Large intestine (tissue), 3 donors: Measurements from ENCODE around the gene EFCAB8. TPM values are rescaled to one million over a fixed set of nuclear protein-coding genes. Genes with fewer than 3 reads are reported as not detected.
"Not testable (repeated sequence)": the region's sequence is repeated elsewhere in the genome, so short reads cannot be mapped to it uniquely, and the experiment has no call there.

Source experiments
- DNase-seq, 2 donors: peaks; one replicate each; pipeline versions ENCODE4 v3.0.0 to v3.0.0-alpha.2; 2013
- H3K27ac ChIP-seq: one replicate; pipeline ENCODE4 v1.5.1; 2013; ENCODE audit warnings: low read length
- H3K27me3 ChIP-seq: 2 replicates; pipeline ENCODE4 v1.6.1; 2013; ENCODE audit warnings: low read length; ENCODE audit not compliant: control insufficient read depth, insufficient read depth
- H3K36me3 ChIP-seq: 2 replicates; pipeline ENCODE4 v1.6.1; 2013; ENCODE audit warnings: low read length; ENCODE audit not compliant: control insufficient read depth, insufficient read depth
- H3K4me1 ChIP-seq: one replicate; pipeline ENCODE4 v1.6.1; 2013; ENCODE audit warnings: low read length; ENCODE audit not compliant: control insufficient read depth, insufficient read depth
- H3K4me3 ChIP-seq: one replicate; pipeline ENCODE4 v1.5.1; 2013; ENCODE audit warnings: low read length
- H3K9me3 ChIP-seq: one replicate; pipeline ENCODE4 v1.6.1; 2013; ENCODE audit warnings: mild to moderate bottlenecking, low read depth, low read length, moderate library complexity; ENCODE audit not compliant: control insufficient read depth
- WGBS: methylation state at CpG from one replicate; pipeline ENCODE4 v1.1.5; 2013; ENCODE audit warnings: low lambda C conversion rate; ENCODE audit not compliant: insufficient coverage; 5-methylcytosine and 5-hydroxymethylcytosine counted together
- polyA plus RNA-seq: library from polyadenylated mRNA; unstranded; fragments of 120-200 nt; gene quantifications from one replicate; pipeline ENCODE4 v1.2.1, GENCODE V29; 2013

EFCAB8 gene
- polyA plus RNA-seq, 1 donor: 0.25 TPM

GRCh38 chr20:32945710-32946221 lies 87.0 kb downstream of the EFCAB8 start:
- H3K4me3 ChIP-seq: no peak overlapping the region
- no peaks in the 10 kb centered on the region for H3K9me3 ChIP-seq
- WGBS: no CpG with 5 or more reads among the region's 4 CpGs
- DNase-seq: no peak
- no peaks in the 10 kb centered on the region for H3K27me3 ChIP-seq
- H3K4me1 ChIP-seq: no peaks in the 10 kb centered on the region
- H3K27ac ChIP-seq: no peak overlapping the region
- no peaks in the 10 kb centered on the region for H3K36me3 ChIP-seq

GRCh38 chr20:32946629-32947028 lies 87.9 kb downstream of the EFCAB8 start:
- Histone ChIP-seq H3K27ac (no peak overlapping the region), H3K27me3 (no peaks in the 10 kb centered on the region), H3K36me3 (no peaks in the 10 kb centered on the region), H3K4me1 (no peaks in the 10 kb centered on the region), H3K9me3 (no peaks in the 10 kb centered on the region), H3K4me3 (no peak overlapping the region)
- no peak for DNase-seq
- no CpG with 5 or more reads among the region's 1 CpG for WGBS

- not testable (repeated sequence) for H3K36me3 ChIP-seq, H3K4me1 ChIP-seq, H3K27me3 ChIP-seq, H3K9me3 ChIP-seq, H3K27ac ChIP-seq, H3K4me3 ChIP-seq, DNase-seq
- WGBS: no CpG with 5 or more reads among the region's 4 CpGs
Measured at GRCh38 chr20:32950539-32950938, 91.8 kb downstream of the EFCAB8 start.

GRCh38 chr20:32957459-32957858 lies 98.7 kb downstream of the EFCAB8 start:
- H3K27ac ChIP-seq: no peak overlapping the region
- 60% methylated on average over 1 of the region's 5 CpGs for WGBS
- no peak for DNase-seq
- H3K4me3 ChIP-seq: no peak overlapping the region
- H3K36me3 ChIP-seq: no peaks in the 10 kb centered on the region
- H3K9me3 ChIP-seq: peaks cover 6% of the 10 kb centered on the region
- no peaks in the 10 kb centered on the region for H3K4me1 ChIP-seq
- H3K27me3 ChIP-seq: no peaks in the 10 kb centered on the region

- peaks cover 6% of the 10 kb centered on the region for H3K9me3 ChIP-seq
Measured at GRCh38 chr20:32958574-32958973, 99.9 kb downstream of the EFCAB8 start.

GRCh38 chr20:32959351-32960221 lies 100.9 kb downstream of the EFCAB8 start:
- WGBS: no CpG with 5 or more reads among the region's 14 CpGs
- no peak overlapping the region for H3K27ac ChIP-seq
- DNase-seq: no peak
- H3K9me3 ChIP-seq: peaks cover 6% of the 10 kb centered on the region
- no peak overlapping the region for H3K4me3 ChIP-seq
- no peaks in the 10 kb centered on the region for H3K36me3 ChIP-seq
- H3K27me3 ChIP-seq: no peaks in the 10 kb centered on the region
- H3K4me1 ChIP-seq: no peaks in the 10 kb centered on the region

More at GRCh38 chr20:32958574-32958973, 99.9 kb downstream of the EFCAB8 start:
- Histone ChIP-seq H3K27ac (no peak overlapping the region), H3K4me1 (no peaks in the 10 kb centered on the region), H3K36me3 (no peaks in the 10 kb centered on the region), H3K27me3 (no peaks in the 10 kb centered on the region), H3K4me3 (no peak overlapping the region)
- no peak for DNase-seq

- Histone ChIP-seq H3K9me3 (peaks cover 6% of the 10 kb centered on the region), H3K4me1 (no peaks in the 10 kb centered on the region), H3K27ac (no peak overlapping the region)
Measured at GRCh38 chr20:32960222-32960518, 101.4 kb downstream of the EFCAB8 start.

GRCh38 chr20:32960849-32961731 lies 102.4 kb downstream of the EFCAB8 start:
- Histone ChIP-seq H3K9me3 (peaks cover 6% of the 10 kb centered on the region), H3K4me3 (no peak overlapping the region), H3K36me3 (no peaks in the 10 kb centered on the region), H3K4me1 (no peaks in the 10 kb centered on the region), H3K27ac (no peak overlapping the region), H3K27me3 (no peaks in the 10 kb centered on the region)
- DNase-seq: no peak
- no CpG with 5 or more reads among the region's 28 CpGs for WGBS

More at GRCh38 chr20:32960222-32960518, 101.4 kb downstream of the EFCAB8 start:
- no peaks in the 10 kb centered on the region for H3K36me3 ChIP-seq
- no peaks in the 10 kb centered on the region for H3K27me3 ChIP-seq
- H3K4me3 ChIP-seq: no peak overlapping the region
- DNase-seq: no peak

GRCh38 chr20:32962053-32962452 lies 103.3 kb downstream of the EFCAB8 start:
- no peak overlapping the region for H3K27ac ChIP-seq
- no peak for DNase-seq
- H3K27me3 ChIP-seq: no peaks in the 10 kb centered on the region
- H3K4me1 ChIP-seq: no peaks in the 10 kb centered on the region
- no CpG with 5 or more reads among the region's 5 CpGs for WGBS
- H3K36me3 ChIP-seq: no peaks in the 10 kb centered on the region
- no peak overlapping the region for H3K4me3 ChIP-seq
- peaks cover 6% of the 10 kb centered on the region for H3K9me3 ChIP-seq

GRCh38 chr20:32962646-32963045 lies 103.9 kb downstream of the EFCAB8 start:
- not testable (repeated sequence) for H3K4me1 ChIP-seq, H3K9me3 ChIP-seq, H3K27me3 ChIP-seq, H3K27ac ChIP-seq, DNase-seq, H3K36me3 ChIP-seq, H3K4me3 ChIP-seq
- no CpG with 5 or more reads among the region's 11 CpGs for WGBS
